ENCODE data around the gene MCOLN2. TPM values are rescaled to one million over a fixed set of nuclear protein-coding genes. Genes with fewer than 3 reads are reported as not detected.
"Not testable (repeated sequence)": the region's sequence is repeated elsewhere in the genome, so short reads cannot be mapped to it uniquely, and the experiment has no call there.

Gene MCOLN2
- total and polyA plus RNA-seq, 4 donors: 0.29 to 0.89 (median 0.57) TPM

- Histone ChIP-seq H3K4me3 (ENCODE audit: low read depth, low read length) (no peak overlapping the region), H3K27ac (ENCODE audit: low read depth, low read length) (no peak overlapping the region), H3K9me3 (ENCODE audit: control insufficient read depth, insufficient read depth, low read length) (no peaks in the 10 kb centered on the region), H3K27me3 (ENCODE audit: control insufficient read depth, insufficient read depth, low read length) (no peaks in the 10 kb centered on the region), H3K4me1 (ENCODE audit: control insufficient read depth, insufficient read depth, low read length) (no peaks in the 10 kb centered on the region), H3K36me3 (ENCODE audit: control insufficient read depth, insufficient read depth, low read length) (no peaks in the 10 kb centered on the region)
- WGBS (ENCODE audit: insufficient coverage): 83% methylated on average over 1 of the region's 3 CpGs
- peak in 1 of 6 donors; percentile 25 for DNase-seq (ENCODE audit: low read depth in 4 of 6, low spot score in 6 of 6)
Observed at GRCh38 chr1:84912726-84913554, 84.0 kb downstream of the MCOLN2 start.

GRCh38 chr1:84908746-84909464 is 88.0 kb downstream of the MCOLN2 start:
- not testable (repeated sequence) for H3K36me3 ChIP-seq (ENCODE audit: control insufficient read depth, insufficient read depth, low read length); H3K4me1 ChIP-seq (ENCODE audit: control insufficient read depth, insufficient read depth, low read length); DNase-seq (ENCODE audit: low read depth in 4 of 6, low spot score in 6 of 6); H3K9me3 ChIP-seq (ENCODE audit: control insufficient read depth, insufficient read depth, low read length); H3K27ac ChIP-seq (ENCODE audit: low read depth, low read length); H3K27me3 ChIP-seq (ENCODE audit: control insufficient read depth, insufficient read depth, low read length); H3K4me3 ChIP-seq (ENCODE audit: low read depth, low read length)
- WGBS (ENCODE audit: insufficient coverage): no CpG with 5 or more reads among the region's 4 CpGs

GRCh38 chr1:84907095-84907827 is 89.7 kb downstream of the MCOLN2 start:
- WGBS (ENCODE audit: insufficient coverage): 43% methylated on average over 4 of the region's 6 CpGs
- no peak overlapping the region for H3K4me3 ChIP-seq (ENCODE audit: low read depth, low read length)
- H3K4me1 ChIP-seq (ENCODE audit: control insufficient read depth, insufficient read depth, low read length): no peaks in the 10 kb centered on the region
- H3K27me3 ChIP-seq (ENCODE audit: control insufficient read depth, insufficient read depth, low read length): no peaks in the 10 kb centered on the region
- no peak for DNase-seq (ENCODE audit: low read depth in 4 of 6, low spot score in 6 of 6)
- no peaks in the 10 kb centered on the region for H3K9me3 ChIP-seq (ENCODE audit: control insufficient read depth, insufficient read depth, low read length)
- H3K36me3 ChIP-seq (ENCODE audit: control insufficient read depth, insufficient read depth, low read length): no peaks in the 10 kb centered on the region
- H3K27ac ChIP-seq (ENCODE audit: low read depth, low read length): no peak overlapping the region

- H3K9me3 ChIP-seq (ENCODE audit: control insufficient read depth, insufficient read depth, low read length); H3K27ac ChIP-seq (ENCODE audit: low read depth, low read length); H3K36me3 ChIP-seq (ENCODE audit: control insufficient read depth, insufficient read depth, low read length); H3K4me3 ChIP-seq (ENCODE audit: low read depth, low read length); H3K4me1 ChIP-seq (ENCODE audit: control insufficient read depth, insufficient read depth, low read length); H3K27me3 ChIP-seq (ENCODE audit: control insufficient read depth, insufficient read depth, low read length); DNase-seq (ENCODE audit: low read depth in 4 of 6, low spot score in 6 of 6): not testable (repeated sequence)
- WGBS (ENCODE audit: insufficient coverage): 71% methylated on average over 5 of the region's 7 CpGs
Observed at GRCh38 chr1:84902727-84903126, 94.2 kb downstream of the MCOLN2 start.

GRCh38 chr1:84899969-84900368 is 96.9 kb downstream of the MCOLN2 start:
- no peaks in the 10 kb centered on the region for H3K9me3 ChIP-seq (ENCODE audit: control insufficient read depth, insufficient read depth, low read length)
- H3K36me3 ChIP-seq (ENCODE audit: control insufficient read depth, insufficient read depth, low read length): no peaks in the 10 kb centered on the region
- no CpG with 5 or more reads among the region's 1 CpG for WGBS (ENCODE audit: insufficient coverage)
- no peak overlapping the region for H3K4me3 ChIP-seq (ENCODE audit: low read depth, low read length)
- DNase-seq (ENCODE audit: low read depth in 4 of 6, low spot score in 6 of 6): no peak
- H3K27ac ChIP-seq (ENCODE audit: low read depth, low read length): no peak overlapping the region
- H3K27me3 ChIP-seq (ENCODE audit: control insufficient read depth, insufficient read depth, low read length): no peaks in the 10 kb centered on the region
- H3K4me1 ChIP-seq (ENCODE audit: control insufficient read depth, insufficient read depth, low read length): no peaks in the 10 kb centered on the region

GRCh38 chr1:84896279-84896678 is 100.6 kb downstream of the MCOLN2 start:
- H3K4me1 ChIP-seq (ENCODE audit: control insufficient read depth, insufficient read depth, low read length): peaks cover 12% of the 10 kb centered on the region
- no peak overlapping the region for H3K4me3 ChIP-seq (ENCODE audit: low read depth, low read length)
- H3K27me3 ChIP-seq (ENCODE audit: control insufficient read depth, insufficient read depth, low read length): peaks cover 19% of the 10 kb centered on the region
- H3K9me3 ChIP-seq (ENCODE audit: control insufficient read depth, insufficient read depth, low read length): no peaks in the 10 kb centered on the region
- DNase-seq (ENCODE audit: low read depth in 4 of 6, low spot score in 6 of 6): no peak
- H3K36me3 ChIP-seq (ENCODE audit: control insufficient read depth, insufficient read depth, low read length): no peaks in the 10 kb centered on the region
- no CpG with 5 or more reads among the region's 2 CpGs for WGBS (ENCODE audit: insufficient coverage)
- no peak overlapping the region for H3K27ac ChIP-seq (ENCODE audit: low read depth, low read length)

- Histone ChIP-seq H3K4me1 (ENCODE audit: control insufficient read depth, insufficient read depth, low read length) (peaks cover 12% of the 10 kb centered on the region), H3K36me3 (ENCODE audit: control insufficient read depth, insufficient read depth, low read length) (no peaks in the 10 kb centered on the region), H3K4me3 (ENCODE audit: low read depth, low read length) (peak within 1 kb of the TSS; percentile 33), H3K9me3 (ENCODE audit: control insufficient read depth, insufficient read depth, low read length) (no peaks in the 10 kb centered on the region), H3K27ac (ENCODE audit: low read depth, low read length) (no peak within 1 kb of the TSS), H3K27me3 (ENCODE audit: control insufficient read depth, insufficient read depth, low read length) (peaks cover 19% of the 10 kb centered on the region)
- DNase-seq (ENCODE audit: low read depth in 4 of 6, low spot score in 6 of 6): peak in 3 of 6 donors; percentile 5 to 52 (median 46)
- WGBS (ENCODE audit: insufficient coverage): under 1% methylated on average over 90 of the region's 93 CpGs
Observed at GRCh38 chr1:84892705-84893618, 104.0 kb downstream of the MCOLN2 start, which contains the start of gene LPAR3. LPAR3 (minus strand) TSS chr1:84893206; CDS start chr1:84866120, 27,086 bp downstream.

- H3K9me3 ChIP-seq (ENCODE audit: control insufficient read depth, insufficient read depth, low read length): no peaks in the 10 kb centered on the region
- WGBS (ENCODE audit: insufficient coverage): 80% methylated on average over 2 of the region's 2 CpGs
Observed at GRCh38 chr1:84890566-84890965, 106.3 kb downstream of the MCOLN2 start.

GRCh38 chr1:84889437-84889836 is 107.5 kb downstream of the MCOLN2 start:
- no peaks in the 10 kb centered on the region for H3K9me3 ChIP-seq (ENCODE audit: control insufficient read depth, insufficient read depth, low read length)
- DNase-seq (ENCODE audit: low read depth in 4 of 6, low spot score in 6 of 6): no peak
- H3K4me1 ChIP-seq (ENCODE audit: control insufficient read depth, insufficient read depth, low read length): peaks cover 12% of the 10 kb centered on the region
- no peak overlapping the region for H3K4me3 ChIP-seq (ENCODE audit: low read depth, low read length)
- no peak overlapping the region for H3K27ac ChIP-seq (ENCODE audit: low read depth, low read length)
- H3K27me3 ChIP-seq (ENCODE audit: control insufficient read depth, insufficient read depth, low read length): peaks cover 17% of the 10 kb centered on the region
- no peaks in the 10 kb centered on the region for H3K36me3 ChIP-seq (ENCODE audit: control insufficient read depth, insufficient read depth, low read length)
- 100% methylated on average over 1 of the region's 5 CpGs for WGBS (ENCODE audit: insufficient coverage)

More at GRCh38 chr1:84890566-84890965, 106.3 kb downstream of the MCOLN2 start:
- Histone ChIP-seq H3K27me3 (ENCODE audit: control insufficient read depth, insufficient read depth, low read length) (peaks cover 19% of the 10 kb centered on the region), H3K4me1 (ENCODE audit: control insufficient read depth, insufficient read depth, low read length) (peaks cover 12% of the 10 kb centered on the region), H3K4me3 (ENCODE audit: low read depth, low read length) (no peak overlapping the region), H3K27ac (ENCODE audit: low read depth, low read length) (no peak overlapping the region), H3K36me3 (ENCODE audit: control insufficient read depth, insufficient read depth, low read length) (no peaks in the 10 kb centered on the region)
- peak in 1 of 6 donors; percentile 11 for DNase-seq (ENCODE audit: low read depth in 4 of 6, low spot score in 6 of 6)

All from spinal cord (tissue), 10 donors.